Caco-2 (cell line): Measurements from ENCODE around the gene ATOX1. TPM values are rescaled to one million over a fixed set of nuclear protein-coding genes. Genes with fewer than 3 reads are reported as not detected.

Source experiments
- BruUV-seq: library from RNA; stranded (reverse); fragments of 400-500 nt; replicated peaks from 2 replicates; lab custom pipeline; 2021; lab: Mats Ljungman, UMichigan
- CTCF ChIA-PET: fragments of 300-600 bp; sonication (Branson Sonifier 250); formaldehyde crosslinking; loops from one replicate; lab custom pipeline; 2022; ENCODE audit warnings: antibody characterized with exemption; lab: Charles Lee
- POLR2A ChIA-PET: fragments of 300-600 bp; sonication (Branson Sonifier 250); formaldehyde crosslinking; loops from one replicate; lab custom pipeline; 2022; ENCODE audit warnings: antibody characterized with exemption; lab: Charles Lee
- DNase-seq, 2 experiments: peaks; one replicate each; pipeline versions ENCODE4 v3.0.0 to v3.0.0-alpha.2; 2020 to 2022
- H3K27me3 ChIP-seq: replicated peaks from 2 replicates; pipeline ENCODE4 v1.6.0; 2011; ENCODE audit warnings: low read length; ENCODE audit not compliant: control insufficient read depth, insufficient read depth
- H3K36me3 ChIP-seq: 2 replicates; pipeline ENCODE4 v1.5.1; 2011; ENCODE audit warnings: low read length; ENCODE audit not compliant: control insufficient read depth, insufficient read depth
- H3K4me1 ChIP-seq: fragments of 250-450 bp; sonication (Bioruptor Pico); 2 replicates; pipeline ENCODE4 v1.5.1; 2020; ENCODE audit warnings: mild to moderate bottlenecking
- H3K4me3 ChIP-seq: 2 replicates; pipeline ENCODE4 v1.5.1; 2011; ENCODE audit warnings: low read depth, mild to moderate bottlenecking, control low read depth, low read length
- H3K9me3 ChIP-seq: fragments of 250-450 bp; sonication (Bioruptor Pico); 2 replicates; pipeline ENCODE4 v1.5.1; 2020; ENCODE audit warnings: mild to moderate bottlenecking, moderate library complexity
- H3K27ac Mint-ChIP-seq: one replicate; pipeline ENCODE4 v1.8.0; 2022; ENCODE audit warnings: mixed read lengths; ENCODE audit not compliant: unreplicated experiment
- H3K27me3 Mint-ChIP-seq: one replicate; pipeline ENCODE4 v1.8.0; 2022; ENCODE audit warnings: mixed read lengths; ENCODE audit not compliant: insufficient read depth, unreplicated experiment
- H3K36me3 Mint-ChIP-seq: one replicate; pipeline ENCODE4 v1.8.0; 2022; ENCODE audit warnings: mild to moderate bottlenecking, mixed read lengths; ENCODE audit not compliant: insufficient read depth, unreplicated experiment
- H3K4me1 Mint-ChIP-seq: one replicate; pipeline ENCODE4 v1.8.0; 2022; ENCODE audit warnings: low read depth, mixed read lengths; ENCODE audit not compliant: unreplicated experiment
- H3K4me3 Mint-ChIP-seq: one replicate; pipeline ENCODE4 v1.8.0; 2022; ENCODE audit warnings: mild to moderate bottlenecking, moderate library complexity, mixed read lengths; ENCODE audit not compliant: unreplicated experiment
- H3K9me3 Mint-ChIP-seq: one replicate; pipeline ENCODE4 v1.8.0; 2022; ENCODE audit warnings: mixed read lengths; ENCODE audit not compliant: unreplicated experiment
- intact Hi-C: fragments of 100-400 bp; cut with micrococcal nuclease; formaldehyde crosslinking; loops from one replicate; pipeline ENCODE4 v1.10.0; 2022; ENCODE audit not compliant: unreplicated experiment
- total RNA-seq: library from RNA; stranded (reverse); gene quantifications from 2 replicates; pipeline ENCODE4 v1.2.3, GENCODE V29; 2022
- TF ChIP-seq, protein P1 (sequence below), 2 experiments: fragments of 200-600 bp in 1 of 2; IDR thresholded peaks; 1 replicate in 1 of 2; 2 replicates in 1 of 2; pipeline versions ENCODE4 v1.5.1 to v1.8.0; 2011 to 2022; ENCODE audit warnings: antibody characterized with exemption in 1 of 2, control low read depth in 1 of 2, inconsistent platforms in 1 of 2, low read depth in 1 of 2, low read length in 1 of 2, mild to moderate bottlenecking in 1 of 2, moderate library complexity in 1 of 2; ENCODE audit not compliant: insufficient read depth in 1 of 2, severe bottlenecking in 1 of 2, unreplicated experiment in 1 of 2

Gene ATOX1
- total RNA-seq, 1 experiment from 2014 or later: 135 TPM

DNA sequence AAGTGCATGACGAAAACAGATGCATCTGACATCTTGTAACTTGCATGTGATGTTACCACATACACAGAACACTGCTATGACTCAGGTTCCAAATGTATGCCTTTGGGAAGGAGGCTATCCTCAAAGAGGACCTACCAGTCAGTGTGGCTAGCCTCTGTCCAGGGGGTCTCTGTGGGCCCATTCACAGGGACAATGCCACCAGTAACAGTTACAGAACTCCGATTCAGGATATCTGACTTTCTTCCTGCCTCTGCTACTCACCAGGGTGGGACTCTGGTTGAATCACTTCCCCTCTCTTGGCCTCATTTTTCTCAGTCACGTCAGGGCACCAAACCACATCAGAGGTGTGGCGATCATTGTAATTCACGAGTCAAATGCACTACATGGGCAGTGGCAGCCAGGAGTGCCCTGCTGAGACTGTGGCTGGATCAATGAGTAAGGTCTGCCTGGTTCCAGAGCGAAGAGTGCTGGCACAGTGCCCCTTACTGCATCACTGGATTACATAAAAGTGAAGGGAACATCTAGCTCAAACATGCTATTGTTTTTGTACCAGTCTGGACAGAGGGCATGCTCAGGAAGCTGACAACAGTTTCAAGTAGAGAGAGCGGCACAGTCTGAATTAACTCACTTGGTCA is 13.2 kb downstream of the ATOX1 start:
- Histone ChIP-seq H3K9me3 (no peaks in the 10 kb centered on the region), H3K4me3 (no peak overlapping the region), H3K4me1 (peaks cover 7% of the 10 kb centered on the region), H3K27me3 (no peaks in the 10 kb centered on the region), H3K36me3 (0 out of 2 replicates have a peak, but pooled peaks cover 2% of the 10 kb centered on the region)
- BruUV-seq: no TSS peak
- no peak for DNase-seq
- CTCF ChIA-PET: no interaction called here
- Mint-ChIP-seq H3K36me3 (peaks cover 28% of the 10 kb centered on the region), H3K9me3 (no peaks in the 10 kb centered on the region), H3K27ac (no peak overlapping the region), H3K4me1 (peaks cover 10% of the 10 kb centered on the region), H3K27me3 (no peaks in the 10 kb centered on the region), H3K4me3 (no peak overlapping the region)
- TF ChIP-seq, protein P1, sequence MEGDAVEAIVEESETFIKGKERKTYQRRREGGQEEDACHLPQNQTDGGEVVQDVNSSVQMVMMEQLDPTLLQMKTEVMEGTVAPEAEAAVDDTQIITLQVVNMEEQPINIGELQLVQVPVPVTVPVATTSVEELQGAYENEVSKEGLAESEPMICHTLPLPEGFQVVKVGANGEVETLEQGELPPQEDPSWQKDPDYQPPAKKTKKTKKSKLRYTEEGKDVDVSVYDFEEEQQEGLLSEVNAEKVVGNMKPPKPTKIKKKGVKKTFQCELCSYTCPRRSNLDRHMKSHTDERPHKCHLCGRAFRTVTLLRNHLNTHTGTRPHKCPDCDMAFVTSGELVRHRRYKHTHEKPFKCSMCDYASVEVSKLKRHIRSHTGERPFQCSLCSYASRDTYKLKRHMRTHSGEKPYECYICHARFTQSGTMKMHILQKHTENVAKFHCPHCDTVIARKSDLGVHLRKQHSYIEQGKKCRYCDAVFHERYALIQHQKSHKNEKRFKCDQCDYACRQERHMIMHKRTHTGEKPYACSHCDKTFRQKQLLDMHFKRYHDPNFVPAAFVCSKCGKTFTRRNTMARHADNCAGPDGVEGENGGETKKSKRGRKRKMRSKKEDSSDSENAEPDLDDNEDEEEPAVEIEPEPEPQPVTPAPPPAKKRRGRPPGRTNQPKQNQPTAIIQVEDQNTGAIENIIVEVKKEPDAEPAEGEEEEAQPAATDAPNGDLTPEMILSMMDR (IDR thresholded peaks at IDR 0.05; ENCODE audit: insufficient read depth in 1 of 2, low read depth in 1 of 2, low read length in 1 of 2, severe bottlenecking in 1 of 2, unreplicated experiment in 1 of 2): no peak
- intact Hi-C loops: no loop called here
- POLR2A ChIA-PET: no interaction called here

DNA sequence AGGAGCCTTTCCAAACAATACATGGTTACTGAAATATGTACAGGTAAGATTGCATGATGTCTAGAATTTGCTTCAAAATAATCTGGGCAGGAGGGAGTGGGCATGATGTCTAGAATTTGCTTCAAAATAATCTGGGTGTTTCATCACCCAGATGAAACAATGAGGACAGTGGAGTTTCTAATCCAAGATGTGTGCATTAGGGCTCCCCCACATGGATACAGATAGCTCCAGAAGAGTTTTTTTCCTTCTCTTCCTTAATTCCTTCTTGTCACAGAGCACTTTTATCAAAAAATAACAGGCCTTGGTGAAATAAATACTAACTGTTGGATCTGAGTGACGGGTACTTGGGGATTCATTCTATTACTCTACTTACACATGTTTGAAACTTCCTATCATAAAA is 14.9 kb downstream of the ATOX1 start:
- ChIA-PET CTCF (interaction anchor here (0.7 to 1.0 kb wide), 5 partner anchors 10 to 95 kb away, joined by 3 read pairs; no protein-coding TSS in a partner anchor), POLR2A (no interaction called here)
- Histone ChIP-seq H3K4me1 (peaks cover 15% of the 10 kb centered on the region), H3K36me3 (0 out of 2 replicates have a peak, but pooled peaks cover 2% of the 10 kb centered on the region), H3K9me3 (no peaks in the 10 kb centered on the region), H3K27me3 (no peaks in the 10 kb centered on the region), H3K4me3 (no peak overlapping the region)
- DNase-seq: no peak
- H3K36me3 Mint-ChIP-seq: peaks cover 28% of the 10 kb centered on the region
- no TSS peak for BruUV-seq
- no peaks in the 10 kb centered on the region for H3K27me3 Mint-ChIP-seq
- TF ChIP-seq, protein P1 (IDR thresholded peaks at IDR 0.05; ENCODE audit: insufficient read depth in 1 of 2, low read depth in 1 of 2, low read length in 1 of 2, severe bottlenecking in 1 of 2, unreplicated experiment in 1 of 2): no peak
- intact Hi-C loops: loop anchor here (1.0 to 5.0 kb wide), 5 partner anchors 27 to 296 kb away; partner anchors contain the start of genes G3BP1 and SLC36A1
- no peak overlapping the region for H3K27ac Mint-ChIP-seq
- H3K9me3 Mint-ChIP-seq: no peaks in the 10 kb centered on the region
- H3K4me3 Mint-ChIP-seq: no peak overlapping the region
- peaks cover 16% of the 10 kb centered on the region for H3K4me1 Mint-ChIP-seq

DNA sequence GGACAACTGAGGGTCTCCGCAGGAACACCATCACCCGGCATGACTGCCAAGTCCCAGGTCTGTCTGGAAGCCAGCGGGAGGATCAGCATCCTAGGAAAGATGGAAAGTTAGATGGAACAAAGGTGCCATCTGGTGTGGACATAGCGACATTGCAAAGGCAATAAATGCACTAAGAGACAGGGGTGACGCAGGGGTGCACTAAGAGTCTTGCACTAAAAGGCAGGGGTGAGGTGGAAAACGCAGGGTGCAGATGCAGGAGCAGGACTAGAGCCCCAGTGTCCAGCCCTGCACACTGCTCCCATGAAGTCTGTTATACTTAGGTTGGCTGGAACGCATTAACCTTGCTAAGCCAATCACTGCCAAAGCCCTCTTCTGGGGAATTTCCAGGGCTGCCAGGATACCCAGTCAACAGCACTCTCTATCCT is 15.5 kb downstream of the ATOX1 start:
- H3K4me3 Mint-ChIP-seq: no peak overlapping the region
- H3K27me3 Mint-ChIP-seq: no peaks in the 10 kb centered on the region
- peaks cover 16% of the 10 kb centered on the region for H3K4me1 Mint-ChIP-seq
- peak; percentile 56 to 70 for DNase-seq
- Histone ChIP-seq H3K4me1 (peaks cover 15% of the 10 kb centered on the region), H3K4me3 (no peak overlapping the region), H3K27me3 (no peaks in the 10 kb centered on the region), H3K9me3 (no peaks in the 10 kb centered on the region), H3K36me3 (0 out of 2 replicates have a peak, but pooled peaks cover 1% of the 10 kb centered on the region)
- no TSS peak for BruUV-seq
- intact Hi-C loops: loop anchor here (1.0 to 5.0 kb wide), 5 partner anchors 28 to 296 kb away; partner anchors contain the start of genes G3BP1 and SLC36A1
- H3K27ac Mint-ChIP-seq: no peak overlapping the region
- ChIA-PET CTCF (interaction anchor here (1.0 kb wide), 3 partner anchors 11 to 84 kb away, joined by 3 read pairs; no protein-coding TSS in a partner anchor), POLR2A (no interaction called here)
- H3K36me3 Mint-ChIP-seq: peaks cover 28% of the 10 kb centered on the region
- no peaks in the 10 kb centered on the region for H3K9me3 Mint-ChIP-seq
- TF ChIP-seq, protein P1 (IDR thresholded peaks at IDR 0.05; ENCODE audit: insufficient read depth in 1 of 2, low read depth in 1 of 2, low read length in 1 of 2, severe bottlenecking in 1 of 2, unreplicated experiment in 1 of 2): peak; percentile 66 to 67
